ENCODE data around the gene TTC24. TPM values are rescaled to one million over a fixed set of nuclear protein-coding genes. Genes with fewer than 3 reads are reported as not detected.
A peak's percentile ranks its signal among the peaks of the same experiment; 100 is the strongest.

Gene TTC24
- total and polyA plus RNA-seq, 10 of the 15 experiments (the other 5 are each of a cell fraction or from before 2014, with no cell fraction given) = 0.05 to 6.4 (median 2.9) TPM; not detected in 1

DNA sequence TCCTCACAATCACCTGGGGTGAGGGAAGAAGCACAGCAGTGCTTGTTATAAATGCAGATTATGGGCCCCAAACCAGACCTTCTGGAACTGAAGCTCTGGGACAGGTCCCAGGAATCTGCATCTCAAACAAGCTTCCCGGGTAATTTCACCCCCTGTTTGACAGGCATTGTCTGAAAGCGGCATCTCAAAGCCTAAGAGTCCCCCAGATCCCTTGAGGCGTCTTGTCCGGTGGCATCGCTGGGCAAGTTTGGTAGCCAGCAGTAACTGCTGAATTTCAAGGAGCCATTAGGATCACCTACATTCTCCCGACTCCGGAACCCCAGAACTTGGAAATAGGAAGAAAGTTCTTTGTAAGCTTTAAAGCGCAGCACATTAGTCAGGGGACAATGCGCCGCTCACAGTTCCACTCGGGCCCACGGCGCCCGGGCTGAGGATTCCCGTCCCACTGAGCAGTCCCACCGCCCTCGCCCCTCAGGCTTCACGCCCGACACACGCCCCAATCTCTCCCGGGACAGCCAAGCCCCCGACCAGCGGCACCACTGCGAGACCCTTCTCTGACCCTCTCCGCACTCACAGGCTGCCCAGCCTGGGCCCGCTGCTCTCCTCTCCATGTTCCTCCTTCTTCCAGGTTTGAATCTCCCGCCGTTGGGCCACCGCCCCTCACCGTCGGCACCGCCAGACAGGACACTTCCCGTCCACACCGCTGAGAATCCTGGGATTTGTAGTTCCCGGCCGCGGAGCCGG, 7.4 kb upstream of the TTC24 start, which contains the start of gene IQGAP3:
Gene IQGAP3, minus strand, starts transcription at position 647 of the 744 bp plus-strand sequence. Its CDS starts 36 bp downstream, at position 611.
- RAD21 ChIA-PET (ENCODE audit: unreplicated experiment) = interaction anchor here (1.0 to 1.9 kb wide), 5 partner anchors 10 to 120 kb away, joined by 3 to 5 read pairs (median 4); no protein-coding TSS in a partner anchor
- Histone ChIP-seq H3K4me2 (ENCODE audit: control insufficient read depth, insufficient read depth) (peak within 1 kb of the TSS; percentile 84), H3K4me1 (ENCODE audit: control insufficient read depth, insufficient read depth, low read length) (0 out of 2 replicates have a peak, but pooled peaks cover 3% of the 10 kb centered on the region), H3K36me3 (ENCODE audit: control insufficient read depth in 2 of 2, insufficient read depth in 2 of 2, low read length in 1 of 2) (no peaks in the 10 kb centered on the region), H3K4me3 (peak within 1 kb of the TSS; percentile 73), H3K27ac (ENCODE audit: control insufficient read depth, insufficient read depth) (no peak within 1 kb of the TSS), H4K20me1 (ENCODE audit: control insufficient read depth, insufficient read depth) (no peaks in the 10 kb centered on the region), H2AFZ (ENCODE audit: control insufficient read depth, low read depth, low read length) (peak within 1 kb of the TSS; percentile 64), H3K27me3 (replicated peaks in 1 of 2; ENCODE audit: control insufficient read depth in 2 of 2, insufficient read depth in 2 of 2, low read length in 1 of 2) (no peaks in the 10 kb centered on the region; a peak in 1 of 4 replicates), H3K79me2 (ENCODE audit: control insufficient read depth, insufficient read depth, low read length) (no peaks in the 10 kb centered on the region), H3K9me3 (replicated peaks; ENCODE audit: control insufficient read depth, insufficient read depth, low read length) (no peaks in the 10 kb centered on the region), H3K9ac (ENCODE audit: control insufficient read depth, insufficient read depth, low read length) (peak within 1 kb of the TSS; percentile 64)
- DNase-seq (ENCODE audit: low read depth, low spot score) (peak; percentile 15), ATAC-seq (peak; percentile 99), FAIRE-seq (peak; percentile 66)
- in situ Hi-C loops (cut with MboI) (no loop called here), intact Hi-C loops (cut with micrococcal nuclease; ENCODE audit: unreplicated experiment) (loop anchor here (2.0 kb wide), 1 partner anchor 115 kb away; no protein-coding TSS in a partner anchor)
- WGBS (ENCODE audit: insufficient coverage, insufficient replicate concordance, low lambda C conversion rate, missing lambda C conversion rate) = 3% methylated on average over 38 of the region's 38 CpGs
- TSS peak; percentile 80 for BruUV-seq (replicated peaks)
- CTCF ChIA-PET = interaction anchor here (0.6 to 2.7 kb wide), 16 partner anchors 9 to 1208 kb away, joined by 3 to 16 read pairs (median 3); partner anchors contain the start of genes GPATCH4 and HAPLN2
- POLR2A ChIA-PET = interaction anchor here (0.8 to 1.3 kb wide), 2 partner anchors 73 to 115 kb away, joined by 4 to 5 read pairs; no protein-coding TSS in a partner anchor
- SMC1A ChIA-PET (ENCODE audit: uncharacterized antibody, unreplicated experiment) = interaction anchor here (0.7 to 2.6 kb wide), 12 partner anchors 13 to 91 kb away, joined by 3 to 8 read pairs (median 3); no protein-coding TSS in a partner anchor
- TF ChIP-seq ZBED1 (IDR thresholded peaks at IDR 0.05; ENCODE audit: borderline replicate concordance) (no peak), IKZF2 (IDR thresholded peaks at IDR 0.05) (no peak), SUZ12 (IDR thresholded peaks at IDR 0.05; ENCODE audit: unreplicated experiment) (no peak), SMARCA5 (IDR thresholded peaks at IDR 0.05) (no peak), BCL3 (IDR thresholded peaks at IDR 0.05; ENCODE audit: borderline replicate concordance, insufficient read depth, low read depth, low read length, poor library complexity, severe bottlenecking) (no peak), WRNIP1 (IDR thresholded peaks at IDR 0.05; ENCODE audit: borderline replicate concordance, low read depth, low read length) (no peak), PAX8 (IDR thresholded peaks at IDR 0.05) (no peak), HDAC2 (IDR thresholded peaks at IDR 0.05) (peak; percentile 95; the same call in 1 of the 2 replicates), CREM (IDR thresholded peaks at IDR 0.05; ENCODE audit: low read depth) (peak; percentile 84), SP1 (IDR thresholded peaks at IDR 0.05; ENCODE audit: low read depth, low read length) (no peak)
- TF ChIP-seq, protein P1, sequence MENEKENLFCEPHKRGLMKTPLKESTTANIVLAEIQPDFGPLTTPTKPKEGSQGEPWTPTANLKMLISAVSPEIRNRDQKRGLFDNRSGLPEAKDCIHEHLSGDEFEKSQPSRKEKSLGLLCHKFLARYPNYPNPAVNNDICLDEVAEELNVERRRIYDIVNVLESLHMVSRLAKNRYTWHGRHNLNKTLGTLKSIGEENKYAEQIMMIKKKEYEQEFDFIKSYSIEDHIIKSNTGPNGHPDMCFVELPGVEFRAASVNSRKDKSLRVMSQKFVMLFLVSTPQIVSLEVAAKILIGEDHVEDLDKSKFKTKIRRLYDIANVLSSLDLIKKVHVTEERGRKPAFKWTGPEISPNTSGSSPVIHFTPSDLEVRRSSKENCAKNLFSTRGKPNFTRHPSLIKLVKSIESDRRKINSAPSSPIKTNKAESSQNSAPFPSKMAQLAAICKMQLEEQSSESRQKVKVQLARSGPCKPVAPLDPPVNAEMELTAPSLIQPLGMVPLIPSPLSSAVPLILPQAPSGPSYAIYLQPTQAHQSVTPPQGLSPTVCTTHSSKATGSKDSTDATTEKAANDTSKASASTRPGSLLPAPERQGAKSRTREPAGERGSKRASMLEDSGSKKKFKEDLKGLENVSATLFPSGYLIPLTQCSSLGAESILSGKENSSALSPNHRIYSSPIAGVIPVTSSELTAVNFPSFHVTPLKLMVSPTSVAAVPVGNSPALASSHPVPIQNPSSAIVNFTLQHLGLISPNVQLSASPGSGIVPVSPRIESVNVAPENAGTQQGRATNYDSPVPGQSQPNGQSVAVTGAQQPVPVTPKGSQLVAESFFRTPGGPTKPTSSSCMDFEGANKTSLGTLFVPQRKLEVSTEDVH (IDR thresholded peaks at IDR 0.05; ENCODE audit: low read depth, partially characterized antibody) = peak; percentile 82
- TF ChIP-seq, protein P2, sequence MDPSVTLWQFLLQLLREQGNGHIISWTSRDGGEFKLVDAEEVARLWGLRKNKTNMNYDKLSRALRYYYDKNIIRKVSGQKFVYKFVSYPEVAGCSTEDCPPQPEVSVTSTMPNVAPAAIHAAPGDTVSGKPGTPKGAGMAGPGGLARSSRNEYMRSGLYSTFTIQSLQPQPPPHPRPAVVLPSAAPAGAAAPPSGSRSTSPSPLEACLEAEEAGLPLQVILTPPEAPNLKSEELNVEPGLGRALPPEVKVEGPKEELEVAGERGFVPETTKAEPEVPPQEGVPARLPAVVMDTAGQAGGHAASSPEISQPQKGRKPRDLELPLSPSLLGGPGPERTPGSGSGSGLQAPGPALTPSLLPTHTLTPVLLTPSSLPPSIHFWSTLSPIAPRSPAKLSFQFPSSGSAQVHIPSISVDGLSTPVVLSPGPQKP (IDR thresholded peaks at IDR 0.05; ENCODE audit: low read depth, low read length) = peak; percentile 35; the same call in 1 of the 2 replicates
- TF ChIP-seq, protein P3, sequence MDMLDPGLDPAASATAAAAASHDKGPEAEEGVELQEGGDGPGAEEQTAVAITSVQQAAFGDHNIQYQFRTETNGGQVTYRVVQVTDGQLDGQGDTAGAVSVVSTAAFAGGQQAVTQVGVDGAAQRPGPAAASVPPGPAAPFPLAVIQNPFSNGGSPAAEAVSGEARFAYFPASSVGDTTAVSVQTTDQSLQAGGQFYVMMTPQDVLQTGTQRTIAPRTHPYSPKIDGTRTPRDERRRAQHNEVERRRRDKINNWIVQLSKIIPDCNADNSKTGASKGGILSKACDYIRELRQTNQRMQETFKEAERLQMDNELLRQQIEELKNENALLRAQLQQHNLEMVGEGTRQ (IDR thresholded peaks at IDR 0.05; ENCODE audit: borderline replicate concordance, low read depth, low read length) = no peak
- TF ChIP-seq, protein P4, sequence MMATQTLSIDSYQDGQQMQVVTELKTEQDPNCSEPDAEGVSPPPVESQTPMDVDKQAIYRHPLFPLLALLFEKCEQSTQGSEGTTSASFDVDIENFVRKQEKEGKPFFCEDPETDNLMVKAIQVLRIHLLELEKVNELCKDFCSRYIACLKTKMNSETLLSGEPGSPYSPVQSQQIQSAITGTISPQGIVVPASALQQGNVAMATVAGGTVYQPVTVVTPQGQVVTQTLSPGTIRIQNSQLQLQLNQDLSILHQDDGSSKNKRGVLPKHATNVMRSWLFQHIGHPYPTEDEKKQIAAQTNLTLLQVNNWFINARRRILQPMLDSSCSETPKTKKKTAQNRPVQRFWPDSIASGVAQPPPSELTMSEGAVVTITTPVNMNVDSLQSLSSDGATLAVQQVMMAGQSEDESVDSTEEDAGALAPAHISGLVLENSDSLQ (IDR thresholded peaks at IDR 0.05) = no peak

Measured in GM12878 (cell line).